ENCODE measurements around the gene FAM83G. TPM values are rescaled to one million over a fixed set of nuclear protein-coding genes. Genes with fewer than 3 reads are reported as not detected.

Gene FAM83G
- total and polyA plus RNA-seq, 2 donors (not counting 3 experiments of a cell fraction or from before 2014, with no cell fraction given) = 7.0 to 10.9 TPM

GRCh38 chr17:18978655-18979054 is 25.9 kb downstream of the FAM83G start:
- POLR2A ChIA-PET = no interaction called here
- intact Hi-C loops (cut with micrococcal nuclease) = no loop called here
- no peak for FAIRE-seq

More at GRCh38 chr17:18978655-18979054, 25.9 kb downstream of the FAM83G start:
- Histone ChIP-seq H3K9me3 (replicated peaks; ENCODE audit: control insufficient read depth, insufficient read depth, low read length) (no peaks in the 10 kb centered on the region), H3K27me3 (ENCODE audit: control insufficient read depth in 2 of 2, insufficient read depth in 2 of 2, low read length in 2 of 2) (no peaks in the 10 kb centered on the region), H3K4me2 (ENCODE audit: insufficient read depth, low read length) (no peak overlapping the region), H3K9me1 (replicated peaks; ENCODE audit: control insufficient read depth, extremely low read depth, insufficient read depth, low read length) (no peaks in the 10 kb centered on the region), H3K27ac (ENCODE audit: insufficient read depth, low read depth, low read length) (no peak overlapping the region), H3K9ac (replicated peaks; ENCODE audit: extremely low read depth, insufficient read depth, low read length) (no peak overlapping the region), H3K4me1 (ENCODE audit: control insufficient read depth, extremely low read depth, insufficient read depth, low read length) (peaks cover 8% of the 10 kb centered on the region), H4K20me1 (replicated peaks; ENCODE audit: control insufficient read depth, extremely low read depth, insufficient read depth, low read length) (no peaks in the 10 kb centered on the region), H3K4me3 (replicated peaks in 1 of 3; ENCODE audit: insufficient read depth in 1 of 3, low read depth in 1 of 3, low read length in 3 of 3) (no peak overlapping the region), H2AFZ (ENCODE audit: low read depth, low read length) (no peak overlapping the region), H3K79me2 (ENCODE audit: control insufficient read depth, insufficient read depth, low read length) (no peaks in the 10 kb centered on the region), H3K36me3 (ENCODE audit: control insufficient read depth in 2 of 2, extremely low read depth in 1 of 2, insufficient read depth in 2 of 2, low read length in 2 of 2) (peaks cover 0 to 12% of the 10 kb centered on the region in 2 experiments)
- no peak for DNase-seq (ENCODE audit: low read depth, low spot score)
- CTCF ChIA-PET = interaction anchor here (1.1 to 2.3 kb wide), 2 partner anchors 11 to 18 kb away, joined by 3 to 6 read pairs; no protein-coding TSS in a partner anchor
- TF ChIP-seq CTCF (IDR thresholded peaks at IDR 0.05; ENCODE audit: extremely low read depth in 1 of 2, insufficient read depth in 1 of 2, low read depth in 1 of 2, low read length in 2 of 2) (no peak), EZH2 (IDR thresholded peaks at IDR 0.05; ENCODE audit: borderline replicate concordance, low read depth, low read length, severe bottlenecking) (no peak), POLR2AphosphoS5 (IDR thresholded peaks at IDR 0.05; ENCODE audit: insufficient read depth, low read depth, low read length) (no peak), MYC (IDR thresholded peaks at IDR 0.05; ENCODE audit: low read depth, low read length) (no peak), GATA2 (IDR thresholded peaks at IDR 0.05; ENCODE audit: insufficient read depth, insufficient read length, low read depth, low read length) (no peak), MAX (IDR thresholded peaks at IDR 0.05; ENCODE audit: insufficient read depth, insufficient read length) (no peak), JUN (IDR thresholded peaks at IDR 0.05; ENCODE audit: borderline replicate concordance, insufficient read depth, insufficient read length, low read depth) (no peak), FOS (IDR thresholded peaks at IDR 0.05; ENCODE audit: borderline replicate concordance, insufficient read depth, low read length) (no peak), POLR2A (IDR thresholded peaks at IDR 0.05; ENCODE audit: low read depth, low read length) (no peak)
- BruUV-seq (replicated peaks) = no TSS peak
- dilution Hi-C loops (cut with MboI; ENCODE audit: extremely low pct_ligation_motif_present, low sequenced_read_pairs) = no loop called here

Measured in endothelial cell of umbilical vein (primary cell).